D341Med (cell line): ENCODE measurements around the gene MAJIN.
"Not testable (repeated sequence)": the region's sequence is repeated elsewhere in the genome, so short reads cannot be mapped to it uniquely, and the experiment has no call there.

Source experiments
- DNase-seq: peaks from one replicate; pipeline ENCODE4 v3.0.0; 2012; ENCODE audit warnings: low spot score

Gene MAJIN

GRCh38 chr11:64971421-64972233 lies at the start of gene MAJIN:
Gene MAJIN (minus strand): TSS chr11:64972108. CDS start chr11:64959405, 12,703 bp downstream.
- DNase-seq: no peak

- no peak for DNase-seq
These were observed 49.6 kb upstream of the MAJIN start for GRCh38 chr11:65021509-65021908.

GRCh38 chr11:65021003-65021402 lies 49.1 kb upstream of the MAJIN start:
- no peak for DNase-seq

- DNase-seq: no peak
These were observed 47.9 kb upstream of the MAJIN start for GRCh38 chr11:65019824-65020223.

- no peak for DNase-seq
These were observed 46.0 kb upstream of the MAJIN start for GRCh38 chr11:65017937-65018336.

GRCh38 chr11:65016705-65017104 lies 44.8 kb upstream of the MAJIN start:
- DNase-seq: no peak

GRCh38 chr11:65014726-65015227 lies 42.9 kb upstream of the MAJIN start:
- no peak for DNase-seq

- peak; percentile 95 for DNase-seq
These were observed 42.2 kb upstream of the MAJIN start, which contains the start of gene ARL2 for GRCh38 chr11:65013888-65014725. Gene ARL2 (plus strand): TSS chr11:65014160. CDS start chr11:65014208, 48 bp downstream.

- peak; percentile 92 for DNase-seq
These were observed 41.4 kb upstream of the MAJIN start for GRCh38 chr11:65013130-65013887.

GRCh38 chr11:65008873-65009272 lies 37.0 kb upstream of the MAJIN start:
- DNase-seq: no peak

- no peak for DNase-seq
These were observed 36.1 kb upstream of the MAJIN start for GRCh38 chr11:65008016-65008415.

- not testable (repeated sequence) for DNase-seq
These were observed 32.1 kb upstream of the MAJIN start for GRCh38 chr11:65003968-65004367.

- DNase-seq: no peak
These were observed 31.4 kb upstream of the MAJIN start for GRCh38 chr11:65003282-65003681.

- no peak for DNase-seq
These were observed 30.8 kb upstream of the MAJIN start for GRCh38 chr11:65002706-65003105.

GRCh38 chr11:64999478-64999877 lies 27.6 kb upstream of the MAJIN start:
- DNase-seq: no peak

- DNase-seq: no peak
These were observed 27.0 kb upstream of the MAJIN start for GRCh38 chr11:64998690-64999431.

GRCh38 chr11:64998141-64998540 lies 26.2 kb upstream of the MAJIN start:
- DNase-seq: no peak

GRCh38 chr11:64996710-64997380 lies 24.9 kb upstream of the MAJIN start, which contains the start of gene BATF2:
Gene BATF2 (minus strand): TSS chr11:64996971. CDS start chr11:64996914, 57 bp downstream.
- DNase-seq: peak; percentile 85

GRCh38 chr11:64996327-64996709 lies 24.4 kb upstream of the MAJIN start:
- no peak for DNase-seq

GRCh38 chr11:64994318-64994717 lies 22.4 kb upstream of the MAJIN start:
- no peak for DNase-seq
